AG08395 (cell line): ENCODE data around the gene FBXL7.
A peak's percentile ranks its signal among the peaks of the same experiment; 100 is the strongest.

Experiments
- DNase-seq: peaks from one replicate; pipeline ENCODE4 v3.0.0; 2012; ENCODE audit warnings: mixed read lengths, low spot score

Gene FBXL7

DNA sequence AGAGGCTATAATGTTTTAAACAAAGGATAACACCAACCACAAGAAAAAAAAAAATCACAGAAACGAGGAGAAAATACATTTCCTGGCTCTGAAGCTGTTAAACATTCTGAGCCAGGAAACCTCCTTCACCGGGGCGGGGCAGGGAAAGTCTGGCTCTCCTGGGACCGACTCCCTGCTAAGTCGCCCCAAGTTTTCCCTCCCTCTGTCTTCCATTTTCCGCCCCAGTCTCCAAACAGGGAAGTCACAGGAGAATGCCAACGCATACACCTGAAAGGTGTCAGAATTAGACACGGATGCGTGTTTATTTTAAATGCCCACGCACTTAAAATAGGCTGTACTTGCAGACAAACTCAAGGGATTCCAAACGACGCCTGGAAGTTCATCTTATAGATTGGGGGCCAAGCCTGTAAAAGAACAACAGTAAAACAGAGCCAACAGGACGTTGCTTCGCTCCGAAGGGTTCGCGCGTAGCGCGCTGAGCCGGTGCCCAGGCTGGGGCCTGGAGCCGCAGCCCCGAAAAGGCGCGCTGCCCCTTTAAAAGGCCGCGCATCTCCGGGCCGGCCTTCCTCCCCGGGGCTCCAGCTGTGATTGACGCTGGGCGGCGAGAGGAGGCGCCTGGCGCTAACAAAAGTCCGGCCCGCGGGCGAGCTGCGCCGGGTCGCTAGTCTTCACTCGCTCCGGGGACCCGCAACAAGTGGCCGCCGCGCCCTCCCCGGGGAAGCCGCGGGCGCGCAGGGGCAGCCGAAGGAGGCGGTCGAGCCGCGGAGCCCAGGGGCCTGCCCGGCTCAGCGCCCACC is at the start of gene FBXL7:
Gene FBXL7 (plus strand): TSS at position 653 of the 797 bp plus-strand sequence.
- peak; percentile 83 for DNase-seq

DNA sequence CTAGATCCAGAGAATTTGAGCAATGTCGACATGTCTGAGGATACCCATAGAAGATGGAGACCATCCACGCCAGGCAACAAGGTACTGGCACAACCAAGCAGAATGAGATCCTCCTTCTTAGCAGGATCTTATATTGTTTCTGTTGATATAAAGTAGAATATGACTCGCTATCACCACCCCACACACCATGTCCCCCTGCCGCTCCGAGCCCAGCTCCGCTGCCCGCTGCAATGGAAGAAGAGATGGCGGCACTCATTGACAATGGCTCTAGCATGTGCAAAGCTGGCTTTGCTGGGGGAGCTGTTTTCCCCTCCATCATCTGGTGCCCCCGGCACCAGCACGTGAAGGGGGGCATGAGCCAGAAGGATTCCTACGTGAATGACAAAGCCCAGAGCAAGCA is 49.5 kb upstream of the FBXL7 start:
- DNase-seq: no peak

DNA sequence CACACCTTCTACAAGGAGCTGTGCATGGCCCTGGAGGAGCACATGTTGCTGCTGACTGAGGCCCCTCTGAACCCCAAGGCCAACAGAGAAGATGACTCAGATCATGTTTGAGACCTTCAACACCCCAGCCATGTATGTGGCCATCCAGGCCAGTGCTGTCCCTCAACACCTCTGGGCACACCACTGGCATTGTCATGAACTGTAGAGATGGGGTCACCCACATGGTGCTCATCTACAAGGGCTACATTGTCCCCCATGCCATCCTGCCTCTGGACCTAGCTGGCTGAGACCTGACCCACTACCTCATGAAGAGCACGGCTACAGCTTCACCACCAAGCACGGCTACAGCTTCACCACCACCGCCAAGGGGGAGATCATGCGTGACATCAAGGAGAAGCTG is 49.0 kb upstream of the FBXL7 start:
- no peak for DNase-seq

DNA sequence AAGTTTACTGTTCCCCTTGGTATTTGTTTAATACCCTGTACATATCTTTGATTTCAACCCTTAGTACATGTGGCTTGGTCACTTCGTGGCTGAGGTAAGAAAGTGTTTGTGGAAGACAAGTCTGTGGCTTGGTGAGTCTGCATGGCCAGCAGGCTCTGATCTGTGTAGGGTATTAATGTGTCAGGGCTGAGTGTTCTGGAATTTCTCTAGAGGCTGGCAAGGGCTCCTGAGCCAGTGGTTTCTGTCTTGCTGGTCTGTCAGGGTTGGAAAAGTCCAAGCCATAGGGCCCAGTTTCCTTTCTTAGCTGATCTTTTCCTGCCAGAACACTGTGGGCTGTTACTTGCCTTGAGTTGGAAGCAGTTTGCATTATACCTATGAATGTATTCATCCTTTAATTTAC is 48.0 kb upstream of the FBXL7 start:
- no peak for DNase-seq

DNA sequence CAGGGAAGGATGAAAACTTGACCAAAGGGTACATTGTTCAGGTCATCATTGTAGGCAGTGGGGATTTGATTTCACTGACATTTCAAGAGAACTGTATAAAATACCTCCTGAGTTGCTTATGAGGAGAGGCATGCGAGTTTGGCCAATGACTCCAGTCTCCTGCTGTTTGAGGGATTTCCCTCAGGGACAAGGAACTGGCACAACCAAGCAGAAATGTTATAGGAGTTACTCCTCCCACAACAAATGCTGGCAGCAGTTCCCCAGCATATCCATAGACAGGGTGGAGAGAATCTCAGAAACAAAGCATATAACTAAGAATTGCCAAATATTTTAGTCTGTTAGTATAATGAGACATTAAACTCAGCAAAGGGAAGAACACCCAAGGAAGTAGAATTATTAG is 47.2 kb upstream of the FBXL7 start:
- DNase-seq: no peak

DNA sequence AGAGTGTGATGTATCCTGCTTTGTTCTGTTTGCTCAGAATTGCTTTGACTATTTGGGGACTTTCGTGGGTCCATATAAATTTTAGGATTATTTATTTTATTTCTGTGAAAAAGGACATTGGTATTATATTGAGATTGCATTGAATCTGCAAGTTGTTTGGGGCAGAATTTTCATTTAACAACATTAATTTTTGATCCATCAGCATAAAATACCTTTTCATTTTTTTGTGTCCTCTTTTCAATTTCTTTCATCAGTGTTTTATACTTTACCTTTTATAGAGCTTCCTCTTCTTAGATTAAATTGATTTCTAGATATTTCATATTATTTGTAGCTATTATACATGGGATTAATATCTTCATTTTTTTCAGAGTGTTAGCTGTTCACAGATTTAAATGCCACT is 40.8 kb upstream of the FBXL7 start:
- no peak for DNase-seq

DNA sequence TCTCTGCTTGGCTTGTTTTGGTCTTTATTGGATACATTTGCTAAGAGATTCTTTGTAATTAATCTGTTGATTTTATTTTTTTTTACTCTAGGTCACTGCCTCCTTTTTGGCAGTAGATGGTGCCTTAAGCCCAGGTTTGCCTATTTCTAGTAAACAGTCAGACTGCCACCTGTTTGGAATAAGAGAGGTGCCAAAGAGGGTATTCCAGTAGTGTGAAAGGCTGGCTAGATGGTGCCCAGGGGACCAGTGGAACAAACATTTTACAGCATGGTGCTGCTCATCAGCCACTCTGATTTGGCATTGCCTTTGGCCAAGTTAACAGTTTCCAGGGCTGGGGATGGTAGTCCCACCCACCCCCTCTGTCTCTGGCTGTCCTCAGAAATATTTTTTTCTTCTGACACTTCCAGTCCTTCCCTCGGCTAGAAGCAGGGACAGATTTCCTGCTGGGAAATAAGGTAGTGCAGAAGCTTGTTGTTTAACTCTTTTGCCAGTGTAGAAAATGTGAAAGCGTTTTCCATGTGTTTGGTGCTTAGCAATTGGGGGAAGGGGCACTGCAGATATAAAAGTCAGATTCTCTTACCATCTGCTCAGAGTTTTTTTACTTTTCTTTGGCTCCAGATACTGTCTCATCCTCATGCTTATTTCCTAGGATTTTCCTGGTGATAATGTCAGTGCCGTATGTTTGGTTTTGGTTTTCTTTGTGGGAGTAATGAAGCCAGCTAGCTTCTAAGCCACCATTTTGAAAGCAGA is 36.6 kb upstream of the FBXL7 start:
- peak; percentile 24 for DNase-seq

DNA sequence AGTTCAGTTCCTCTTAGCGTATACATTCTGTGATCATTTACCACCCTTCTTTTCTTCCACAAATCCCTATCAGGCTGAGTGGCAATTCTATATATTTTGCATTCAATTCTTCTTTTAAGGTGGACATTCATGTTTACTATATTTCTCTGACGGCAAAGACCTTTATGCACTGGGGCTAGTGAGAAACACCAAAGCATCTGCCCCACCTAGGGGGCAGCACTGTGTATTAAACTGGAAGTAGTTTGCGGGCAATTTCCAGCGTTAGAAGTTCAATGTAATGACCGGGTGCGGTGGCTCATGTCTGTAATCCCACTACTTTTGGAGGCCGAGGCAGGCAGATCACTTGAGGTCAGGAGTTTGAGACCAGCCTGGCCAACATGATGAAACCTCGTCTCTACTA is 27.9 kb upstream of the FBXL7 start:
- DNase-seq: no peak

DNA sequence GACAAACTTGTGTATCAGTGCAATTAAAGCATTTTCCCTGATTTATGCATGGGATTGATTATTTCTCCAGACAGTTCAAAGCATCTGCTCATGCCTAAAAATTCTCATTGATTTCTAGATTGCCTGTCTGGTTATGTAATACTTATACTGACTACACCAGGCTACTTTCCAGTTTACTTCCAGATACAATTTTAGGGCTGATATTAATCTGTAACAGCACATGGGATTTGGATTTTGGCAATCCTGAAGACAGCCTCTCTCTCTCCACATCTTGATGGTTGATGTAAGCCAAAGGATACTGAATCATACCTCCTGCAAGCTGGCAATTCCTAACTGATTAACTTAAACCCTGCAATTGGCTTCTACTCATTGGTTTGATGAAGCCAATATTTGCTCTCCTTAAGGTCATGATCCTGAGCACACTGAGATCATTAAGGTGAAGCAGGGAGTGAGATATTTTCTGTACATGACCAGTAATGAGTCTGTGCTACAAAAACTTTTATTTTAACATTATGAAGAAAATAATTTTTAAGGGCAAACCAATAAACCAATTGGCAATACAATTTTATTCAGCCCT is 25.7 kb upstream of the FBXL7 start:
- DNase-seq: no peak

DNA sequence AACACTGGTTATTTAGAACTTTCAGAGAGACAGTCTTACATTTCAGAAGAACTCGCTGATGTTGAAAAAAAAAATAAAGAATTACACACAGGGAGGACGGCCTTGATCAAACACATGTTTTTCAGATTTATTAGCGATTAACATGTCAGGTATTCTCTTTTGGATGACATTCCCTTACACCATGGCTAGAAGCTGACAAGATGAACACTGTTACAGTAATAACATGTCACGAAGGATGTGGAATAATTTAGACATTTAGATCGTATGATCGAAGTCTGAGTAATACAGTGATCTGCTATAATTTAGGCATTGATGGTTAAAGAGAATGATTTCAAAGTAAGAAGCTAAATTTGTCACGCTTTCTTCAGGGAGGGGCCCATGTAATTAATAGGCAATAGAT is 24.6 kb upstream of the FBXL7 start:
- DNase-seq: no peak

DNA sequence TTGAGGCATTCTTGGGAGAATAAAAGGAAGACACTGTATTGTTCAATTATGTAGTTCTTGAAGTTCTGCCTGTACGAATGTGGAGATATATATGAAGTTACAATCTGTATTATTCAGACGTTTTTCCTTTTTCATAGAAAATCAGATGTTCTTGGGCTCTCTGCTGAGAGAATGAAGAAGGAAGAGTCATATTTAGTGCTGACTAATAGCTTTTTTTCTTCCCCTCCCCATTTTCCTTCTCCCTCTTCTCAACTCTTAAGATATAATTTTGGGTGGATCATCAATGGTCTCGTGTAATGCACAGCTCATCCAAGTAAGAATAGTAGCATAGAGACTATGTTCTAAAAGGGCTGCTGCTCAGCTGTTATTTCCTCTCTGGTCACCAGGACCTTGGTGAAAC is 23.0 kb upstream of the FBXL7 start:
- DNase-seq: no peak

DNA sequence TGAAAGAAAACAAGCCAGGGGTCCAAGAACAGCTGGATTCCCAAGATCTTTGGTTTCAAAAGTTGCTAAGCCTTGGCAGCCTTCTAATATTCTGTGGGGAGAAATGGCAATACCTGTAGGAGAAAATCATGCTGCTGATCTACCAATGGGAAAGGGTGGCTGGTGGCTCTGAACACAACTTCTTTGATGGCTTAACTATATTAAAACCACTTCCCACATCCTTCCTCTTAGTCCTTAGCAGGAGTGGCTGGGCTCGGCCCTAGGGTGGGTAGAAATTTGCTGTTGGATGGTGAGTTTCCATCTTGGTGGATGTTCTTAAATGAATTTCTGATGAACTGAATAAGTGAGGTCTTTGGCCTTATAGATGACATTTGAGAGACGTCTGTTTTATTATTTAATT is 19.5 kb upstream of the FBXL7 start:
- DNase-seq: no peak

DNA sequence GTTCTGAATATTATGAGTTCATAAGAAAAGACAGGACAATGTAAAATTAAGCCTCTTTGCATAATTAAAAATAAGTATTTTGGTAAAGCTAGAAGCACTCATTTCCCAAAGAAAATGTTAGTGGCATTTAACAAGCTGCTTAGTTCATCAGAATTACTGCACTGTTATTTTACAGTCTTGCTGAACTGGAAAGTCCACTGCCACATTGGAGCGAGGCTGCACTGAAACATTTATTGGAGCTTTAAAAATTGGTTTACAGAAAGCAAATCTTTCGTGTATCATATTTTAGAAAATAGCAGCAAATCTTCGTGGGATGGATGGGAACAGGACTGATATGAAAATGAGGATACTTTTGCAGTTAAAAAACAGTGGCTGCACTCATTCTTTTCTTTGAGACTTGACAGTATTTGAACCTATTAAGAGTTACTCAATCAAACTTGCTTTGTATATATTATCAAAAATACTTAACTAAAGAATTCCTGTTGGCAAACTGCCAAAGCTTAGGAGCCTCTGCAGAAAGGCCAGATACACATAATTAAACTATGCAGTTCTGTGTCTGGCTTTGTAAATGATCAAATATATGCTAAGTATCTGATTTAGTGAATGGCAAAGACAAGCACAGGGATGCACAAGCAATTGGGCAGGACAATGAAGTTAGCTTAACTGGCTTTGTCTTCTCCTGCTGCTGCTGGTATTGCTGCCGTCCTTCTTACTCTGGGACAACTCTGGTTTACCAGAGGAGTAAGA is 16.5 kb upstream of the FBXL7 start:
- DNase-seq: no peak

DNA sequence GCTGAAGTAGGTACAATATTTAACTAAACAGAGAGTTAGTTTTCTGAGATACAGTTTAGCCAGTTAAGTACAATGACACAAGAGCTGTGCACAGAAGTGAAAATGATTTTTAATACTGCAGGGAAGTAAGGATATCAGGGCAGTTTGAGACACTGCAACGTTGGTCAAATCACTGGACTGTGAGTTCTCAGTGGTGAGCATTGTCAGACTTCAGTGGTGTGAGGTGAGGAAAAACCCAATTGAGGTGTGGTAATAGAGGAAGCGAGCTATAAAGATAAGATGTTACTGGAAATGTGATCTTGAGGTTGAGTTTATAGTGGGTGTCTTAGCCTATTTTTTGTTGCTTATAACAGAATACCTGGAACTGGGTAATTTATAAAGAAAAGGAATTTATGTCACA is 12.8 kb upstream of the FBXL7 start:
- no peak for DNase-seq

DNA sequence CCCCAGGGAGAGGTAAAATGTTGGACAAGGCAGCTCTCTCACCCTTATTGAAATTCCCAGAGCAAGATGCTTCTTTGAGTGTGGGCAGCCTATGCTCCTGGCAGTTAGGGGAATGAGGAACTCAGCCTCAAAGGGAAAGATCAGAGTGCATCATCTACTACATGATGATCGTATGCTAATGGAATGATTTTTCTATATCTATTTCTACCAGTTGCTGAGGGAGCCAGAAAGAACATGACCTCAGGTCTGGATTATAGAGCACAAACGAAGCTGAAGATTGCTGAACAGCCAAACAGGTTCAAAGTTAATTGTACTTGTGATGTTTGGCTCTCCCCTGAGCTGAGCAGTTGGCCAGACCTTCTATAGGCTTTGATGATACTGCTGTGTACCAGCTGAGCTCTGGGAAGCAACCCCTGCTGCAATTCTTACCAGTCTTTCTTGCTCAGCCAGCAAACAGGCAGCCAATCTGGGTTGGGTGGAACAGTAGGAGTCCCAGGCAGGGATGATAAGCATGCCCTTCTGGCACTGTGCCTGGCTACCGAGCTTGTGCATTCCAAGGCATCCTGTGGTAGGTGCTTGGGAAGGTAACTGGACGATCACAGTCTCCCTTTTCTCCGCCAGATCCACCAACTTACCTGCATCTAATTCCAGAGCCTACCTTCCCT is 10.3 kb upstream of the FBXL7 start:
- DNase-seq: no peak

DNA sequence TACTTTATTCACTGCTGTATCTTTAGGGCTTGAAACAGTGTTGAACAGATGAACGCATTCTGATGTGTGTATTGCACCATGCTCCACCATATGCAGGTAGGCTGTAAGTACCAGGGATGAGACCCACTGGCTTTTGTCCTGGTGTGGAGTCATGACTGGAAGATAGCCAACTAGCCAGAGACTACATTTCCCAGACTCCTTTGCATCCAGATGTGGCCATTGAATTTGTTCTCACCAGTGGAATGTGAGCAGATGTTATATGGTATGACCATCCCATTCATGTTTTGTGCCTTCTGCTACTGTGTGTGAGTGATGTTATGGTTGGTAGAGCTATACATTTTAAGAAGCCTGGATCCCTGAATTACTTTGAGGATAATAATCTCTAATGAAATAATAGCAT is 7.4 kb upstream of the FBXL7 start:
- no peak for DNase-seq

DNA sequence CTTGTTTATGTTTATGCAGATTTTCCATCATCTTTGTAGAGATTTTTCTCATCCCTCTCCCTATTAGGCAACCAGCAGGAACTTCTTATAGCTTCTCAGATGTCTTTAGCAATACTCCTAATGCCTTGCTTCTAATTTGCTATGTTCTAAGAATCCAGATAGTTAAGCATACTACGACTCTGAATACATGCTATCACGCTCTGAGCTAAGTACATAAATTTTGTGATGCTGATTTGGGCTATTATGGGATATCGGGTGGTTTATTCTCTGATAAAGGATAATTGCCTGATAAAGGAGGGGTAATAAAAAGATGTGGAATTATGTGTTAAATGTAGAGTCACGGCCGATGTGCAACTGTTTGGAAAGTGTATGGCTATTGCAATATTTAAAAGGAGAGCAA is 6.5 kb upstream of the FBXL7 start:
- DNase-seq: no peak

DNA sequence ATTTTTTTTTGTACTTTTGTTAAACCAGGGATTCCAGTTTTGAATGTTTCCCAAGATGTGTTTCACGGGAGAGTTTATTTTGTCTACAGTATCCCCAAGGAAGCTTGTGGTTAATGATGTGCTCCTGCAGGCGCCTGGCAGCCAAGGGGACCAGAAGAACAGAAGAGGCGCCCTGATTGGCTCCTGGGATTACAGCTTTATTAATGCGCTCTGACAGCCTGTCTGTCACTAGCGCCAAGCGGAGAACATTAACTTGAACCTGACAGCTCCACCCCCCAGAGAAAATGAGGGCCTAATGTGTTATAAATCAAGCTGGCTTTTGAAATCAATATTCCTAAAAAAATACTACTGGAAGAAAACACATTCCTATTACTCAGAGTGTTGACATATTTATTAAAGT is 5.0 kb upstream of the FBXL7 start:
- DNase-seq: peak; percentile 24

DNA sequence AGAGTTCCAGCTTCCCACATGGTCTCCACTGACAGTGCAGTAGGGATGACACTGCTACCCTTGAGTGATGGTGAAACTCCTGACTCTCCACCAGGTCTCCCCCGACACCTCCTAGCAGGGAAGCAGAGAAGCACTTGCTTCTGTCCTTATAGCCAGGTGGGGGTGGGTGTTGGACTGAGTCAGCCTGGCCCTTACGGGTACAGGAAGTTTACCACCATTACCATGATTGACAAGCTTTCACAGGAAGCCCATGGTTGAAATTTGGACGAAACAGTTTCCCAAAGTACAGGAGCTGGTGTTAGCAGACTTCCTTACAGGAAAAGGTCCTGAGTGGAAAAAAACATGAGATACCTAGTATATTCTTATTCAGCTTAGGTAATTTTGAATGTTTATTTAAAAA is 3.1 kb upstream of the FBXL7 start:
- no peak for DNase-seq

DNA sequence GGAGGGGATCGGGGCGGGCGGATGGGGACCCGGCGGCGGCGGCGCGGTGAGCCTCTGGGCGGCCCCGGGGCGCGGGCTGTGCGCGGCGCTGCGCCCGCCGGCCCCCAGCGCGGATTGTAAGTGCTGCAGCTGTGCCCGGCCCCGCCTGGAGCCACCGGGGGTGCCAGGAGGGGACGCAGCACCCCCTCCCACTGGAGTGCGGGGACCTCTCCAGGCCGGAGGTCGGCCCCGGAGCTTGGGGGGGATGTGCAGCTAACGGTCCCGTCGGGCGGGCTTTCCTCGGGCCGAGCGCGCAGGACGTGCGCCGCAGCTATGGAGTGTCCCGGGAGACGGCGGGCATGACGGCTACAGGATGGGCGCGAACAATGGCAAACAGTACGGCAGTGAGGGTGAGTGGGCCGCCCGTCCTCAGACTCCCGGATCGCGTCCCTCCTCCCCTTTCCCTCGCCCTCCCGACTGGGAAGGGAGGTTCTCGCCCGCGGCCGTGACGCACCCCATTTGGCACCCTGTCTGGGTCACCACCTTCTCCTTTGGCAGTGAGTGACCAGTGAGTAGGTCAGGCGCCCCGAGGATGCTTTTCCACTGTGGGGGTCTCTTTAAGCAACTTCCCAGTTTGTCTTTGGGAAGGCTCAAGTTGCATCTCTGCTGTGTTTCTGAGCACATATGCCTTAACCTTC is 483 bp downstream of the FBXL7 start:
- peak; percentile 58 for DNase-seq

DNA sequence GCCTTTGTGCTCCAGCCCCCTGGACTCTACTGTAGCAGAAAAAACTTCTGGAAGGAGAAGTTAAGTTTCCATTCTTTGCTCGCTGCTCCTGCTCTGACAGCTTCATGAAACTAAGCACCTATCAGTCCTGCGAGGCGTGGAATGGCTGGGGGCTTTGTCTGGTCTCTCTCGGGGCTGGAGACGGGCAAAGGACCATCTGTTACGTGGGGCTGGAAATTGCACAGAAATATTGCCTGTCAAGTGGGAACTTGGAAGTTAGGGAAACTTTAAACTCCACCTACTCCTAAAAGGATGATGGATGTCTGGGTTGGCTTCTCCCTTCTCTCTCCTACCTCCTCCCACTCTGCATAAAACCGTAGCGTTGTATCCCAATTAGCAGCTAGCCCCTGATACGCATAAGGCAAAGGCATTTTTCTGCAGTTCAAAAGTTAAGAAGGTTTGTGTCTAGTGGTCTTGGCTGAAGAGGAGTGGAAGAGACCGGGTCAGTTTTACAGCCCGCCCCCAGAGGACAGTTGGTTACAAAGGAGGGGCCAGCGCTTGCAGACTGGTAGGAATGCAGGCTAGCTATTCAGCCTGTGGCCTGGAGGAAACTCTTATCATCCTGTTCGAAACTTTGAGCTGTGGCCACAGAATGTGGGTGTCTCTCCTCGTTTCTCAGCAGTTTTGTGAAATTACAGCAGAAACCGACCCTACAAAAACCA is 1.3 kb downstream of the FBXL7 start:
- peak; percentile 78 for DNase-seq
